ENCODE measurements around the gene MOB3A. TPM values are rescaled to one million over a fixed set of nuclear protein-coding genes. Genes with fewer than 3 reads are reported as not detected.

MOB3A gene
- total and polyA plus RNA-seq, 2 experiments from 2014 or later: 2.9 to 5.9 TPM

GRCh38 chr19:2109046-2109864, 13.1 kb upstream of the MOB3A start:
- Histone ChIP-seq H3F3A (replicated peaks; ENCODE audit: low read depth) (peaks cover 4% of the 10 kb centered on the region; the same call in 1 of the 2 replicates), H3K4me2 (no peak overlapping the region), H3K36me3 (ENCODE audit: insufficient read depth) (peaks cover 31% of the 10 kb centered on the region), H4K20me1 (replicated peaks; ENCODE audit: insufficient read depth) (peaks cover 9% of the 10 kb centered on the region; the same call in 1 of the 2 replicates), H3K79me2 (replicated peaks; ENCODE audit: insufficient read depth) (peaks cover 22% of the 10 kb centered on the region), H3K27ac (ENCODE audit: low read depth) (no peak overlapping the region), H3K4me1 (ENCODE audit: insufficient read depth) (no peaks in the 10 kb centered on the region), H3K27me3 (ENCODE audit: insufficient read depth) (no peaks in the 10 kb centered on the region), H3K4me3 (no peak overlapping the region), H3K9me2 (ENCODE audit: insufficient read depth) (no peaks in the 10 kb centered on the region), H2AFZ (no peak overlapping the region)
- Mint-ChIP-seq H3K4me1 (no peaks in the 10 kb centered on the region; the same call in 2 of the 3 replicates), H3K27me3 (ENCODE audit: insufficient read depth, low read depth, poor library complexity) (peaks cover 10% of the 10 kb centered on the region), H3K27ac (no peak overlapping the region), H3K36me3 (ENCODE audit: low read depth) (peaks cover 81% of the 10 kb centered on the region), H3K4me3 (no peak overlapping the region), H3K9me3 (peaks cover 23% of the 10 kb centered on the region)
- TF ChIP-seq, protein P1, sequence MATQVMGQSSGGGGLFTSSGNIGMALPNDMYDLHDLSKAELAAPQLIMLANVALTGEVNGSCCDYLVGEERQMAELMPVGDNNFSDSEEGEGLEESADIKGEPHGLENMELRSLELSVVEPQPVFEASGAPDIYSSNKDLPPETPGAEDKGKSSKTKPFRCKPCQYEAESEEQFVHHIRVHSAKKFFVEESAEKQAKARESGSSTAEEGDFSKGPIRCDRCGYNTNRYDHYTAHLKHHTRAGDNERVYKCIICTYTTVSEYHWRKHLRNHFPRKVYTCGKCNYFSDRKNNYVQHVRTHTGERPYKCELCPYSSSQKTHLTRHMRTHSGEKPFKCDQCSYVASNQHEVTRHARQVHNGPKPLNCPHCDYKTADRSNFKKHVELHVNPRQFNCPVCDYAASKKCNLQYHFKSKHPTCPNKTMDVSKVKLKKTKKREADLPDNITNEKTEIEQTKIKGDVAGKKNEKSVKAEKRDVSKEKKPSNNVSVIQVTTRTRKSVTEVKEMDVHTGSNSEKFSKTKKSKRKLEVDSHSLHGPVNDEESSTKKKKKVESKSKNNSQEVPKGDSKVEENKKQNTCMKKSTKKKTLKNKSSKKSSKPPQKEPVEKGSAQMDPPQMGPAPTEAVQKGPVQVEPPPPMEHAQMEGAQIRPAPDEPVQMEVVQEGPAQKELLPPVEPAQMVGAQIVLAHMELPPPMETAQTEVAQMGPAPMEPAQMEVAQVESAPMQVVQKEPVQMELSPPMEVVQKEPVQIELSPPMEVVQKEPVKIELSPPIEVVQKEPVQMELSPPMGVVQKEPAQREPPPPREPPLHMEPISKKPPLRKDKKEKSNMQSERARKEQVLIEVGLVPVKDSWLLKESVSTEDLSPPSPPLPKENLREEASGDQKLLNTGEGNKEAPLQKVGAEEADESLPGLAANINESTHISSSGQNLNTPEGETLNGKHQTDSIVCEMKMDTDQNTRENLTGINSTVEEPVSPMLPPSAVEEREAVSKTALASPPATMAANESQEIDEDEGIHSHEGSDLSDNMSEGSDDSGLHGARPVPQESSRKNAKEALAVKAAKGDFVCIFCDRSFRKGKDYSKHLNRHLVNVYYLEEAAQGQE (IDR thresholded peaks at IDR 0.05; ENCODE audit: unreplicated experiment): no peak
- TF ChIP-seq ZNF114 (CRISPR knock-in tag; IDR thresholded peaks at IDR 0.05) (no peak), STAT1 (IDR thresholded peaks at IDR 0.05; ENCODE audit: unreplicated experiment) (no peak), ZNF462 (CRISPR knock-in tag; IDR thresholded peaks at IDR 0.05) (no peak), EZH2 (IDR thresholded peaks at IDR 0.05; ENCODE audit: low read depth, unreplicated experiment) (no peak), ZNF331 (CRISPR knock-in tag; IDR thresholded peaks at IDR 0.05; ENCODE audit: low read depth) (no peak), ETS1 (IDR thresholded peaks at IDR 0.05) (no peak), EZH2phosphoT487 (IDR thresholded peaks at IDR 0.05; ENCODE audit: unreplicated experiment) (no peak)
- ATAC-seq (no peak), DNase-seq (ENCODE audit: low spot score) (no peak)
